Kidney (tissue), 14 donors: ENCODE measurements around the gene PRPSAP1. TPM values are rescaled to one million over a fixed set of nuclear protein-coding genes. Genes with fewer than 3 reads are reported as not detected.

Experiments used
- DNase-seq, 5 donors: peaks; one replicate each; pipeline ENCODE4 v3.0.0-alpha.2; 2013 to 2020
- FAIRE-seq: peaks from 2 replicates; lab custom pipeline; 2012; peaks lifted over from hg19 to GRCh38; lab: Jason Lieb, UNC
- H3K27ac ChIP-seq, 2 donors: one replicate each; pipeline ENCODE4 v1.7.0; 2013; ENCODE audit warnings: low read depth in 2 of 2, low read length in 2 of 2, inconsistent platforms in 1 of 2
- H3K27me3 ChIP-seq: one replicate; pipeline ENCODE4 v1.7.1; 2013; ENCODE audit warnings: low read length, inconsistent platforms; ENCODE audit not compliant: control insufficient read depth, insufficient read depth
- H3K36me3 ChIP-seq, 3 donors: one replicate each; pipeline versions ENCODE4 v1.7.0 to v1.7.1; 2013; ENCODE audit warnings: low read length in 3 of 3, control low read depth in 1 of 3, inconsistent platforms in 1 of 3; ENCODE audit not compliant: insufficient read depth in 3 of 3, control insufficient read depth in 2 of 3
- H3K4me1 ChIP-seq, 3 donors: one replicate each; pipeline versions ENCODE4 v1.7.0 to v1.7.1; 2013; ENCODE audit warnings: low read length in 3 of 3, inconsistent platforms in 1 of 3, low read depth in 1 of 3; ENCODE audit not compliant: control insufficient read depth in 2 of 3, insufficient read depth in 2 of 3
- H3K4me3 ChIP-seq, 3 donors: one replicate each; pipeline versions ENCODE4 v1.7.0 to v1.8.1; 2013; ENCODE audit warnings: low read length in 3 of 3, control low read depth in 1 of 3, inconsistent platforms in 1 of 3
- H3K9ac ChIP-seq, 3 donors: one replicate each; pipeline versions ENCODE4 v1.7.0 to v1.7.1; 2013; ENCODE audit warnings: low read length in 3 of 3, control low read depth in 1 of 3, inconsistent platforms in 1 of 3
- H3K9me3 ChIP-seq, 3 donors: one replicate each; pipeline versions ENCODE4 v1.7.0 to v1.7.1; 2013; ENCODE audit warnings: low read length in 3 of 3, control low read depth in 1 of 3, inconsistent platforms in 1 of 3; ENCODE audit not compliant: control insufficient read depth in 2 of 3, insufficient read depth in 1 of 3
- intact Hi-C: fragments of 100-400 bp; cut with DNase I; formaldehyde crosslinking; loops from one replicate; pipeline ENCODE4 v1.11.1; 2022
- polyA plus RNA-seq: library from polyadenylated mRNA; stranded (reverse); fragments of 350-450 nt; fragmentation: Illumina TruSeq; extraction: RNeasy Lipid Tissue Mini Kit (QIAGEN cat#74804); gene quantifications from one replicate; pipeline ENCODE4 v1.2.3, GENCODE V29; 2014; ENCODE audit warnings: low read depth, low replicate concordance; ENCODE audit not compliant: insufficient read depth
- total RNA-seq: library from RNA; stranded (reverse); fragmentation: NEBNext Ultra II Directional; extraction: Animal tissue kit (Norgen Biotek cat#: 25700); gene quantifications from one replicate; pipeline ENCODE4 v1.2.1, GENCODE V29; 2021
- TF ChIP-seq, protein P1 (sequence below): IDR thresholded peaks from 3 replicates; pipeline ENCODE4 v1.5.1; 2012; ENCODE audit warnings: mild to moderate bottlenecking, moderate library complexity, borderline replicate concordance; ENCODE audit not compliant: insufficient read depth; ENCODE audit errors: extremely low read depth
- donor health status: control.
- donor health status: control.
- donor health status: control.
- donor health status: control.
- donor health status: control.
- donor health status: DM: yes; HTN: yes; CAD: no.
- donor health status: Normal renal cell carcinoma (clear cell type).

The PRPSAP1 gene
- total and polyA plus RNA-seq, 2 donors from 2014 or later = 37.6 to 39.9 TPM

- Histone ChIP-seq H3K4me1 (peaks cover 0 to 5% (median 0%) of the 10 kb centered on the region in 3 donors), H3K4me3 (no peak overlapping the region), H3K36me3 (no peaks in the 10 kb centered on the region), H3K9ac (no peak overlapping the region), H3K27ac (no peak overlapping the region), H3K27me3 (no peaks in the 10 kb centered on the region), H3K9me3 (no peaks in the 10 kb centered on the region)
- FAIRE-seq = no peak
- DNase-seq = no peak
- TF ChIP-seq, protein P1, sequence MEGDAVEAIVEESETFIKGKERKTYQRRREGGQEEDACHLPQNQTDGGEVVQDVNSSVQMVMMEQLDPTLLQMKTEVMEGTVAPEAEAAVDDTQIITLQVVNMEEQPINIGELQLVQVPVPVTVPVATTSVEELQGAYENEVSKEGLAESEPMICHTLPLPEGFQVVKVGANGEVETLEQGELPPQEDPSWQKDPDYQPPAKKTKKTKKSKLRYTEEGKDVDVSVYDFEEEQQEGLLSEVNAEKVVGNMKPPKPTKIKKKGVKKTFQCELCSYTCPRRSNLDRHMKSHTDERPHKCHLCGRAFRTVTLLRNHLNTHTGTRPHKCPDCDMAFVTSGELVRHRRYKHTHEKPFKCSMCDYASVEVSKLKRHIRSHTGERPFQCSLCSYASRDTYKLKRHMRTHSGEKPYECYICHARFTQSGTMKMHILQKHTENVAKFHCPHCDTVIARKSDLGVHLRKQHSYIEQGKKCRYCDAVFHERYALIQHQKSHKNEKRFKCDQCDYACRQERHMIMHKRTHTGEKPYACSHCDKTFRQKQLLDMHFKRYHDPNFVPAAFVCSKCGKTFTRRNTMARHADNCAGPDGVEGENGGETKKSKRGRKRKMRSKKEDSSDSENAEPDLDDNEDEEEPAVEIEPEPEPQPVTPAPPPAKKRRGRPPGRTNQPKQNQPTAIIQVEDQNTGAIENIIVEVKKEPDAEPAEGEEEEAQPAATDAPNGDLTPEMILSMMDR = no peak
- intact Hi-C loops = no loop called here
These were observed 1.1 kb upstream of the PRPSAP1 start for GRCh38 chr17:76354747-76355310.

GRCh38 chr17:76354317-76354729 lies 607 bp upstream of the PRPSAP1 start:
- H3K36me3 ChIP-seq = no peaks in the 10 kb centered on the region
- H3K27me3 ChIP-seq = no peaks in the 10 kb centered on the region
- DNase-seq (no peak), FAIRE-seq (no peak)
- H3K27ac ChIP-seq = no peak overlapping the region
- H3K9ac ChIP-seq = peak overlapping the region in 2 of 3 donors; percentile 58 to 68
- H3K4me1 ChIP-seq = peaks cover 0 to 5% (median 0%) of the 10 kb centered on the region in 3 donors
- TF ChIP-seq, protein P1 = no peak
- H3K9me3 ChIP-seq = no peaks in the 10 kb centered on the region
- H3K4me3 ChIP-seq = peak overlapping the region; percentile 75 to 83 (median 81)
- intact Hi-C loops = no loop called here

DNA sequence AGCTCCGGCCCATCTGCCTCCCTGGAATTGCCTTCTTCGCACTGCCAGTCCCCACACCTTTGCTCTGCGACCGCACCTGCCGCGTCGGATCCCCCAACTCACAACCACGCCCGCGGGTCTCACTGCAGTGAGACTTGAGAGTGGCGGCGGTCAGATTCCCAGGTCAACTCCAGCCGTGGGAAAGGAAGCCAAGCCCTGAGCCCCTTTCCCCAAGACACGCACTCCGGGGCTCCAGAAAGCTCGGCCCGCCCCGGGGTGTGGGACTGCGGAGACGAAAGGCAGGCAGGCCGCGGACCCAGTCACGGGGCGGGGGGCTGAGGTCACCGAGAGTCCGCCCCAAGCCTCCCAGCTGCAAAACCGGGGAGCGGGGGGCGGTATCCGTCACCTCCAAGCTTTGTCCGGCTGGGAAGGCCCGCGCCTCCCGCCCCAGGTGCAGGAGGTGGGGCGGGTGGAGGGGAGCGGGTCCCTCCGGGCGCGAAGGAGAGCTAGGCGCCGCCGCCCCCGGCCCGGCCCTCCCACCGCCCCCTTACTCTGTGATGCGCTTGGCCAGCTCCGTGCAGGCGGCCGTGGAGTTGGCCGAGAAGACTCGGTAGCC lies 615 bp downstream of the PRPSAP1 start:
- Histone ChIP-seq H3K4me3 (peak overlapping the region; percentile 67 to 81 (median 72)), H3K9me3 (no peaks in the 10 kb centered on the region), H3K36me3 (peaks cover 0 to 3% (median 0%) of the 10 kb centered on the region in 3 donors), H3K27me3 (no peaks in the 10 kb centered on the region), H3K27ac (peak overlapping the region; percentile 69 to 86), H3K9ac (peak overlapping the region; percentile 38 to 89 (median 68)), H3K4me1 (peaks cover 0 to 5% (median 0%) of the 10 kb centered on the region in 3 donors)
- no peak for FAIRE-seq
- intact Hi-C loops = no loop called here
- TF ChIP-seq, protein P1 = no peak
- DNase-seq = peak in 2 of 5 donors; percentile 39 to 75
